A172 (cell line): ENCODE data around the gene RMDN2. TPM values are rescaled to one million over a fixed set of nuclear protein-coding genes. Genes with fewer than 3 reads are reported as not detected.
"Not testable (repeated sequence)": the region's sequence is repeated elsewhere in the genome, so short reads cannot be mapped to it uniquely, and the experiment has no call there.

Experiments used
- DNase-seq: peaks from one replicate; pipeline ENCODE4 v3.0.0-alpha.2; 2015; ENCODE audit warnings: low spot score
- total RNA-seq: library from RNA; depleted of rRNA; stranded (reverse); fragments of >200 nt; shearing (Covaris generic); gene quantifications from 2 replicates; pipeline ENCODE4 v1.2.3, GENCODE V29; 2014

RMDN2 gene
- total RNA-seq, 1 experiment from 2014 or later, result 4.5 TPM

DNA sequence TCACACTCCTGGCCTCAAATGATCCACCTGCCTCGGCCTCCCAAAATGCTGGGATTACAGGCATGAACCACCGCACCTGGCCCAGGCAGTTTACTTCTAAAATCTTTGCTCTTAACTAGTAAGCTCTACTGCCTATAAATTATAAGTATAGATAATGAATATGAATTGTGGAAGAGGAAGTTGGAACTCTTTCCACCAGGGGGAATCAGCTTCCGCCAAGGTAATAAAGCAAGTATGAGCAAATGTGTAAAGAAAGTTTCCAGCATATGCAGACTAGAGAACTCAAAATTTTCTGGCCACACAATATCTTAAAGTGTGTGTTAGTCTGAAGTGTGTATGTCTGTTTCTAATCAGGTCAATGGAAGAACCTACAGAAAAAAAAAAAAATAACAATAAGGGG is 68.1 kb downstream of the RMDN2 start:
- peak; percentile 19 for DNase-seq

- DNase-seq, result no peak
Observed at GRCh38 chr2:37997629-37998028, 72.5 kb downstream of the RMDN2 start.

DNA sequence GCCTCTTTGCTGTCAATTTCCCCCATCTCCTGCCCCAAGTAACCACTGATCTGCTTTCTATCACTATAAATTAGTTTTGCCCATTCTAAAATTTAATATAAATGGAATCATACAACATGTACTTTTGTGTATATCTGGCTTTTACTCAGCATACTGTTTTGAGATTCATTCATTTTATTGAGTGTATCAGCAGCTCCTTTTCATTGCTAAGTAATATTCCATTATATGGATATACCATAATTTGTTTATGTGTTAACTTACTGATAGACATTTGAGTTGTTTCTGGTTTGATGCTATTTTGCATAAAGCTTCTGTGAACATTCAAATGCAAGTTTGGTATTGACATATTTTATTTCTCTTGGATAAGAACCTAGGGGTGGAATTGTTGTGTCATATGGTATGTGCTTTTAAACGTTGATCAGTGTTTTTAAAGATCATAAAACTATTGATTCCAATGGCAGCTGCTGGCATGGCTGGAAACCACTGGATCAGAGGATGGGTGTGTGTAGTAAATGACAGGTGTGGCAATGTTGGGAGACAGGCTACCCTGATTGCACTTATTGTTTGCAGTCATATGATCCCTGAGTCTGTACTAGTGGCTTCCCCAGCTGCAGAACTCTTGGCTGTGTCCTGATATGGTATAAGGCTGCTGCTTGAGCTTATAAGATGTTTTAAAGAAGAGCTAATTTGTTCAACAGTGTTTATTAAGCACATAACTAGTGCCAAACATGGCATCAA is 75.6 kb downstream of the RMDN2 start:
- DNase-seq, result no peak

- DNase-seq, result not testable (repeated sequence)
Observed at GRCh38 chr2:38010187-38010586, 85.1 kb downstream of the RMDN2 start.

DNA sequence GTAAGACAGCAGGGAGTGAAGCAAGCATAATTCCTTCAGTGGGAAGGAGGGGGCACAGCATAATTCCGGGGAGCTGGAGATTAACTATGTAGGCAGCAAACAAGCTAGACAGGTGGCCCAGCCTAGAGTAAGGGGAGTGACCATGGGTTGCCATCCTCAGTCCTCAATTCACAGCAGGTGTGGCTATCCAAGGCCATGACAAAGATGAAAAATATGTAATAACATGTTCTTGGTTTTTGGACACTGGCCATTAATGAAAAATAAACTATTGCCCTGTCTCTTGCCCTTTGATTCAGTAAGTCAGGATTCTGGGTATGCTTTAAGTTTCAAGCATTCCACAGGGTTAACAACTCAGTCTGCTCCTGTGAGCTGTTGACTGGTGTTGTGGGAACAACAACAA is 85.9 kb downstream of the RMDN2 start:
- no peak for DNase-seq

DNA sequence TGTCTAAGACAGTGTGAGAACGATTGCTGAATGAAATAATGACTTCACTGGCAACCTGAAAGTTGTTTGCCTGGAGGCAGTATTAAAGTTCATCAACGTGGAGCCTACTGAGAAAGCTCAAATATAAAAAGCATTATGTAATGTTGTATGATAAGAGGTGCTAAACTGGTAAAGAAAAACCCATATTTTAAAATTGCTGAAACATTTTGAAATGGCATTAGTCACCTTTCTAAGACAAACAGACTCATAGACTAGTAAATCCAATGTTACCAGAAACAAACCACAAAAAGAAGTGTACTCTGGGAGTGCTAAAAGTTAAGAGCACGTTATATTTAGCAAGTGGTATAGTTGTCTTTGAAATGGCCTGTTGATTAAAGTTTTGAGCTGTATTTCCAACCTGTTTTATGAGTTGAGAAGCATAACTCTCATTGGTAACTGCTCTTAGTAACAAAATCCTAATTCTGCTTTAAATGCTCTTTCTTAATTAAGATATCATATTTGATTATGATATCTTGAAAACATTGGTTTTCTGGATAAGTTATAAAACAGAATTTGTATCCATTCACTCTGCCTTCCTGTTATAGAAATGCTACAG is 88.2 kb downstream of the RMDN2 start:
- DNase-seq, result peak; percentile 65

GRCh38 chr2:38016219-38016618 is 91.1 kb downstream of the RMDN2 start:
- peak; percentile 51 for DNase-seq

DNA sequence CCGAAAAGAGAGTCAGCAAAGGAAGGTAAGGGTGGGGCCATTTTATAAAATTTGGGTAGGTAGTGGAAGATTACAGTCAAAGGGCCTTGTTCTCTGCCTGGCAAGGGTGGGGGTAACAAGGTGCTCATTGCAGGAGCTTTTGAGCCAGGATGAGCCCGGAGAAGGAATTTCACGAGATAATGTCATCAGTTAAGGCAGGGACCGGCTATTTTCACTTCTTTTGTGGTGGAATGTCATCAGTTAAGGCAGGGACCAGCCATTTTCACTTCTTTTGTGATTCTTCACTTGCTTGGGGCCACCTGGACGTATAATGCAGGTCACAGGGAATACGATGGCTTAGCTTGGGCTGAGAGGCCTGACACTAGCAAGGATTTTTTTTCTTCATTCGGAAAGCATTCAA is 92.7 kb downstream of the RMDN2 start:
- DNase-seq, result no peak

DNA sequence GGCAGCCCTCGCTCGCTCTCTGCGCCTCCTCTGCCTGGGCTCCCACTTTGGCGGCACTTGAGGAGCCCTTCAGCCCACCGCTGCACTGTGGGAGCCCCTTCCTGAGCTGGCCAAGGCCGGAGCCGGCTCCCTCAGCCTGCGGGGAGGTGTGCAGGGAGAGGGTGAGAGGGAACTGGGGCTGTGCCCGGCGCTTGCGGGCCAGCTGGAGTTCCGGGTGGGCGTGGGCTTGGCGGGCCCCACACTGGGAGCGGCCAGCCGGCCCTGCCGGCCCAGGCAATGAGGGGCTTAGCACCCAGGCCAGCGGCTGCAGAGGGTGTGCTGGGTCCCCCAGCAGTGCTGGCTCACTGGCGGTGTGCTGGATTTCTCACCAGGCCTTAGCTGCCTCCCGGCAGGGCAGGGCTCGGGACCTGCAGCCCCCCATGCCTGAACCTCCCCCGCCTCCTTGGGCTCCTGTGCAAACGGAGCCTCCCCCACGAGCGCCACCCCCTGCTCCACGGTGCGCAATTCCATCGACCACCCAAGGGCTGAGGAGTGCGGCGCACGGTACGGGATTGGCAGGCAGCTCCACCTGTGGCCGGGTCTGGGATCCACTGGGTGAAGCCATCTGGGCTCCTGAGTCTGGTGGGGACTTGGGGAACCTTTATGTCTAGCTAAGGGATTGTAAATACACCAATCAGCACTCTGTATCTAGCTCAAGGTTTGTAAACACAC is 95.4 kb downstream of the RMDN2 start:
- not testable (repeated sequence) for DNase-seq

- DNase-seq, result no peak
Observed at GRCh38 chr2:38021589-38021988, 96.5 kb downstream of the RMDN2 start.

GRCh38 chr2:38026846-38027245 is 101.8 kb downstream of the RMDN2 start:
- DNase-seq, result no peak

DNA sequence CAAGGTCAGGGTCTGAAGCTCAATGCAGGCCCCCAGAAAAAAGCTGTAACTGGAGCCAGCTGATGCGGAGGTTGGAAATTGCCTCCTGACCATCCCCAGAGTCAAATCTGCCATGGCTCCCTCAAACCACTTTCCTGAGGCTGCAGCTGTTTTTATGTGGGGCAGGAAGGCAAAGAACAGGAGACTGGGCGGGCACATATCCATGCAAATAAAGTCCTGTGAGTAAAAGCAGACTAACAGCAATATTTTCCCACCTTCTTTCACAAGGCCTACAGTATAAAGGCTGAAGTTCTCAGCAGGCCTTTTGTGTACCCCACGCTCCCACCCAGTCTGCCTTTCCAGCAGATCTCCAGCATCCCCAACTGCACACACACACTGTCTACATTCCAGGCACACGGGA is 103.7 kb downstream of the RMDN2 start:
- DNase-seq, result no peak

DNA sequence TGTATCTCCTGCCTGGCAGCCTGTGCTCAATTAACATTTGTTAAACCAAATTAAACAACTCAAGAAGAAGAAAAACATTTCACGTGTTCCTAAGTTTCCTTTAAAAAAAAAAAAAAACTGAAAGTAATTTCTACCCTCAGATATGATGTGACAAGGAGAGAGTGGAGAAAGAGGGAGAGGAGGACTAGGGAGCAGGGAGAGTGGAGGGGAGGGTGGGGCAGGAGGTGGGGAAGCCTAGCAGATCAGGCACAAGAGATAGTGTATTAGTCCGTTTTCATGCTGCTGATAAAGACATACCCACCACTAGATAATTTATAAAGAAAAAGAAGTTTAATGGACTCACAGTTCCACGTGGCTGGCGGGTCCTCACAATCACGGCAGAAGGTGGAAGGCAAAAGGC is 104.4 kb downstream of the RMDN2 start:
- DNase-seq, result no peak

DNA sequence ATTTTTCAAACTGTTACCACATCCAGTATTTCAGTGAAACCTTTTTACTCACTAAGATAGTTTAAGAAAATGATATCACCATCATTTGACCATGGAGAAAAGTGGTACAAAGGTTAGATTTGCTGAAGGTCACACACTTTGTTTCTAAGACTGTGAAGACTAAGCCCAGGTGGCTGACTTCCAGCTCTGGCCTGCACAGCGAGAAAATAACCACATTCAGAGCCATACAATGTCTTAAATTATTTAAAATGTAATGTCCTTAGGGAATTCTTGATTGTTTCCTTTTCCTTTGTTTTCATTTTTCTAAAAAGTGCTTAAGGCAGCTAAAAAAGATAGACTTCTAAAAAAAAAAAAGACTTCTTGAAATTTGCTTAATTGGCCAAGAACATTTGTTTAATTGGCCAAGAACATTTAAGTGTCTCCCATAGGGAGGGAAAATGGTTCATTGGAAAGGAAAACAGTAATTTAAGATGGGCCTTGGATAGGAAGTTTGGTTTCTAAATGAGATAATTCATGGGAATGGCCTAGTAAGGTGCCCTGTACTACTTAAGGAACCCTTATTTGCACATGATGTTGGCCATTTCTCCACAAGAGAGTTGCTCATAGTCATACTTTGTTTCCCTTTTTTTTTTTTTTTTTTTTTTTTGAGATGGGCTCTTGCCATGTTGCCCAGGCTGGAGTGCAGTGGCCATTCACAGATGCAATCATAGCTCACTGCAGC is 105.7 kb downstream of the RMDN2 start:
- DNase-seq, result no peak

DNA sequence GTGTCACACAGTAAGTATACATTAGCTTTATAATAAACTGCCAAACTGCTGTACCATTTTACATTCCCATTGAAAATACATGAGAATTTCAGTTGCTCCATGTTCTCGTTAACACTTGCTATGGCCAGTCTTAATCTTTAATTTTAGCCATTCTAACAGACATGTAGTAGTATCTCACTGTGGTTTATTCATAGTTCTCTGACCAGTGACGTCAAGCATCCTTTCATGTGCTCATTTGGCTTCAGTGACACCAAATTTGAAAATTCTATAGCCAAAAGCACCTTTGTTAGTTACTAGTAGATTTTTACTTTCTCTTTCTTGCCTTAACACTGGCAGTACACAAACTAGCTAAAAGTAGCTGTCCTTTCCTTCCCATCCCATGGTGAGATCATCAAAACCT is 107.9 kb downstream of the RMDN2 start:
- DNase-seq, result no peak

GRCh38 chr2:38033646-38034045 is 108.6 kb downstream of the RMDN2 start:
- no peak for DNase-seq

GRCh38 chr2:38035968-38036367 is 110.9 kb downstream of the RMDN2 start:
- DNase-seq, result no peak

DNA sequence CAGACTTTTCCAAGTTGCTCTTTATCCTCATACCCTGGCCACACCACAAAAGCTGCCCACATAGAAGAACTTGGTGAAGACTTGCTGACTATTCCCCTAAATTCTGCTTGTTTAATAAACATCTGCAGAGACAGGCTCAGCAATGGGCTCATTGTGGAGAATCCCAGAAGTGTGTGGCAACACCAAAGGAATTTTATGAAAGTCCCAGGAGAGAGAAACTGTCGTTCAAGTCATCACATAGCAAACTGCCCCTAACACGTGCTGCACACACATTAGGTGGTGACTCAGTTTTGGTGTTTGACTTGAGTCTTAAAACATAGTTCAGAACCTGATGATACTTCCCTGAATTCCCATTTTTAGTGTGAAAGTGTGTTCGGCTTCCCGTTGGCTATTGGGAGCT is 112.2 kb downstream of the RMDN2 start:
- no peak for DNase-seq

GRCh38 chr2:38037757-38038621 is 112.9 kb downstream of the RMDN2 start:
- peak; percentile 11 for DNase-seq

DNA sequence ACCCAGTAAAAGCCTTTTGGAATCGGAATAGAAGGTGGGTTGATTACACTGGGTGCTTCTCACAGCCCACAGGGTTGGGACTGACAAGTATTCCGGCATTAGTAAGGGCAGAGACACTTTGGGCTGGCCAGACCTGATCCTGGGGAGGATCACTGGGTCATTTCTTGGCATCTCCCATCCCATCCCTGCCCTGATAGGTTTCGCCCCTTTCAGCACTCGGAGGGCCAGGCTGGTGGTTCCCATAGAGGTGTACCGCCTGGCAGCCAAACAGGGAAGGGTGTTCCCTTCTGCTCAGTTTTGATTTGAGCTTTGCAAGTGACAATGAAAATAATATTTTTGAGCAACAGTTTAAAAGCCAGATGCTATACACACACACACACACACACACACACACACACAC is 113.6 kb downstream of the RMDN2 start:
- no peak for DNase-seq

GRCh38 chr2:38039121-38039910 is 114.2 kb downstream of the RMDN2 start:
- DNase-seq, result no peak
